HepG2 (cell line): ENCODE data around the gene KRT81. TPM values are rescaled to one million over a fixed set of nuclear protein-coding genes. Genes with fewer than 3 reads are reported as not detected.
A peak's percentile ranks its signal among the peaks of the same experiment; 100 is the strongest.

ENCODE experiments used
- ATAC-seq: fragments of 200-7000 bp; cut with Tn5 transposase; 3 replicates; pipeline ENCODE4 v1.9.1; 2020; ENCODE audit warnings: mild to moderate bottlenecking, moderate library complexity
- BruUV-seq: library from RNA; stranded (reverse); fragments of 400-500 nt; replicated peaks from 2 replicates; lab custom pipeline; 2021; lab: Mats Ljungman, UMichigan
- CTCF ChIA-PET: fragments of 300-600 bp; formaldehyde crosslinking; extraction: SDS; loops from one replicate; lab custom pipeline; 2021; ENCODE audit warnings: low total read pairs, inconsistent platforms, low intra/inter-chr PET ratio; lab: Yijun Ruan, JAX
- POLR2A ChIA-PET: fragments of 350-600 bp; sonication (Branson Sonifier 250); formaldehyde crosslinking; loops from one replicate; lab custom pipeline; 2020; ENCODE audit warnings: antibody characterized with exemption, inconsistent platforms; lab: Yijun Ruan, JAX
- DNase-seq: peaks from one replicate; pipeline ENCODE4 v3.0.0-alpha.2; 2015; ENCODE audit warnings: low spot score
- FAIRE-seq: peaks from 3 replicates; lab custom pipeline; 2011; peaks lifted over from hg19 to GRCh38; lab: Jason Lieb, UNC
- H2AFZ ChIP-seq: one replicate; pipeline ENCODE4 v1.6.1; 2011; ENCODE audit warnings: low read length, inconsistent platforms
- H3K27ac ChIP-seq: fragments of 300-600 bp; 3 replicates; pipeline ENCODE4 v1.8.0; 2011; ENCODE audit warnings: mixed run types, mild to moderate bottlenecking, mixed read lengths, low read length, inconsistent platforms; ENCODE audit not compliant: insufficient read depth; ENCODE audit errors: extremely low read length
- H3K27me3 ChIP-seq, 2 experiments: fragments of 200-600 bp in 1 of 2; 2 replicates in 1 of 2; 3 replicates in 1 of 2; pipeline versions ENCODE4 v1.6.0 to v1.8.0; 2011; ENCODE audit warnings: low read length in 2 of 2, mild to moderate bottlenecking in 2 of 2, moderate library complexity in 2 of 2, inconsistent platforms in 1 of 2; ENCODE audit not compliant: insufficient read depth in 2 of 2, control insufficient read depth in 1 of 2
- H3K36me3 ChIP-seq, 2 experiments: fragments of 200-600 bp in 1 of 2; replicated peaks in 1 of 2; 2 replicates in 1 of 2; 3 replicates in 1 of 2; pipeline versions ENCODE4 v1.5.1 to v1.8.0; 2011; ENCODE audit warnings: low read length in 2 of 2, inconsistent platforms in 1 of 2; ENCODE audit not compliant: insufficient read depth in 2 of 2, control insufficient read depth in 1 of 2
- H3K4me1 ChIP-seq: 2 replicates; pipeline ENCODE4 v1.5.1; 2012; ENCODE audit warnings: low read length, inconsistent platforms; ENCODE audit not compliant: insufficient read depth
- H3K4me2 ChIP-seq: 2 replicates; pipeline ENCODE4 v1.6.0; 2011; ENCODE audit warnings: low read depth, low read length, inconsistent platforms
- H3K4me3 ChIP-seq, 3 experiments: fragments of 200-600 bp in 1 of 3; sonication (generic), shearing (Covaris generic) in 1 of 3; replicated peaks in 1 of 3; 2 replicates each; pipeline ENCODE4 v1.5.1; 2011 to 2016; ENCODE audit warnings: low read length in 3 of 3, inconsistent platforms in 2 of 3, low read depth in 2 of 3, mild to moderate bottlenecking in 2 of 3, control low read depth in 1 of 3, mixed read lengths in 1 of 3; ENCODE audit not compliant: insufficient read depth in 1 of 3
- H3K79me2 ChIP-seq: one replicate; pipeline ENCODE4 v1.6.1; 2011; ENCODE audit warnings: low read length, inconsistent platforms; ENCODE audit not compliant: insufficient read depth
- H3K9ac ChIP-seq: 2 replicates; pipeline ENCODE4 v1.6.0; 2011; ENCODE audit warnings: mild to moderate bottlenecking, low read depth, low read length, inconsistent platforms; ENCODE audit not compliant: insufficient read depth
- H3K9me3 ChIP-seq: 2 replicates; pipeline ENCODE4 v1.5.1; 2012; ENCODE audit warnings: mild to moderate bottlenecking, low read length
- H4K20me1 ChIP-seq: 2 replicates; pipeline ENCODE4 v1.6.0; 2011; ENCODE audit warnings: inconsistent platforms, mild to moderate bottlenecking, low read length, moderate library complexity; ENCODE audit not compliant: insufficient read depth
- BHLHE40 ChIP-seq: IDR thresholded peaks from 2 replicates; pipeline ENCODE4 v1.6.1; 2011; ENCODE audit warnings: low read length, improper control_type of control experiment
- KAT2B ChIP-seq: fragments of 150-350 bp; IDR thresholded peaks from 2 replicates; pipeline ENCODE4 v1.6.1; 2014; ENCODE audit warnings: low read depth, low read length, borderline replicate concordance
- MAFF ChIP-seq: IDR thresholded peaks from 2 replicates; pipeline ENCODE4 v1.6.1; 2011; ENCODE audit warnings: low read depth, low read length, improper control_type of control experiment
- SNAPC2 ChIP-seq: sonication (generic); formaldehyde crosslinking; IDR thresholded peaks from 2 replicates; pipeline ENCODE4 v1.8.1; 2022; ENCODE audit warnings: mild to moderate bottlenecking, missing genetic modification reagents
- XRCC5 ChIP-seq: fragments of 200-400 bp; formaldehyde crosslinking; optimal IDR thresholded peaks from 2 replicates; pipeline ENCODE3; 2017; ENCODE audit warnings: mild to moderate bottlenecking, low read length
- ZNF10 ChIP-seq: sonication (generic); formaldehyde crosslinking; IDR thresholded peaks from 2 replicates; pipeline ENCODE4 v1.4.0; 2020; ENCODE audit warnings: mild to moderate bottlenecking, low read depth, missing genetic modification reagents, borderline replicate concordance
- ZNF329 ChIP-seq: sonication (generic); formaldehyde crosslinking; IDR thresholded peaks from 2 replicates; pipeline ENCODE4 v1.9.0; 2021; ENCODE audit warnings: low read depth, mild to moderate bottlenecking, missing genetic modification reagents
- WGBS: methylation state at CpG from one replicate; pipeline ENCODE4 v1.1.6; 2017; ENCODE audit warnings: low lambda C conversion rate; 5-methylcytosine and 5-hydroxymethylcytosine counted together
- in situ Hi-C: cut with HindIII; loops from 2 replicates; pipeline ENCODE4 v1.10.0; 2017; ENCODE audit warnings: low pct_unique_long_range_greater_than_20kb; ENCODE audit not compliant: extremely low pct_ligation_motif_present
- intact Hi-C: fragments of 100-400 bp; cut with micrococcal nuclease; formaldehyde crosslinking; loops from one replicate; pipeline ENCODE4 v1.10.0; 2022; ENCODE audit not compliant: unreplicated experiment
- polyA plus RNA-seq, 8 experiments: library from polyadenylated mRNA; depleted of rRNA in 3 of 8; stranded (reverse) in 7 of 8; unstranded in 1 of 8; fragments of >200 nt; fragmentation: Illumina TruSeq in 4 of 8; extraction: Trizol in 4 of 8; gene quantifications; 2 replicates each; pipeline versions ENCODE4 v1.2.1 to v1.2.3, GENCODE V29; 2011 to 2016; ENCODE audit warnings: low read depth in 4 of 8, missing spikeins in 1 of 8, mixed read lengths in 1 of 8; ENCODE audit not compliant: insufficient read depth in 1 of 8
- total RNA-seq, 5 experiments: library from RNA; depleted of rRNA; stranded (reverse); fragments of >200 nt; fragmentation: Illumina TruSeq; extraction: Trizol; gene quantifications; 2 replicates each; pipeline ENCODE4 v1.2.3, GENCODE V29; 2016; ENCODE audit warnings: low read depth in 1 of 5
- TF ChIP-seq, protein P1 (sequence below): IDR thresholded peaks from 2 replicates; pipeline ENCODE4 v1.6.1; 2012; ENCODE audit warnings: low read depth, low read length, improper control_type of control experiment
- TF ChIP-seq, protein P2 (sequence below): sonication (generic); formaldehyde crosslinking; IDR thresholded peaks from 2 replicates; pipeline ENCODE4 v1.5.0; 2020; ENCODE audit warnings: missing genetic modification reagents
- TF ChIP-seq, protein P3 (sequence below): sonication (generic); formaldehyde crosslinking; IDR thresholded peaks from 2 replicates; pipeline ENCODE4 v1.8.0; 2022; ENCODE audit warnings: missing genetic modification reagents, mild to moderate bottlenecking, borderline replicate concordance

KRT81 gene
- total and polyA plus RNA-seq, 2 of the 13 experiments (the other 11 are each of a cell fraction or from before 2014, with no cell fraction given), result not detected

DNA sequence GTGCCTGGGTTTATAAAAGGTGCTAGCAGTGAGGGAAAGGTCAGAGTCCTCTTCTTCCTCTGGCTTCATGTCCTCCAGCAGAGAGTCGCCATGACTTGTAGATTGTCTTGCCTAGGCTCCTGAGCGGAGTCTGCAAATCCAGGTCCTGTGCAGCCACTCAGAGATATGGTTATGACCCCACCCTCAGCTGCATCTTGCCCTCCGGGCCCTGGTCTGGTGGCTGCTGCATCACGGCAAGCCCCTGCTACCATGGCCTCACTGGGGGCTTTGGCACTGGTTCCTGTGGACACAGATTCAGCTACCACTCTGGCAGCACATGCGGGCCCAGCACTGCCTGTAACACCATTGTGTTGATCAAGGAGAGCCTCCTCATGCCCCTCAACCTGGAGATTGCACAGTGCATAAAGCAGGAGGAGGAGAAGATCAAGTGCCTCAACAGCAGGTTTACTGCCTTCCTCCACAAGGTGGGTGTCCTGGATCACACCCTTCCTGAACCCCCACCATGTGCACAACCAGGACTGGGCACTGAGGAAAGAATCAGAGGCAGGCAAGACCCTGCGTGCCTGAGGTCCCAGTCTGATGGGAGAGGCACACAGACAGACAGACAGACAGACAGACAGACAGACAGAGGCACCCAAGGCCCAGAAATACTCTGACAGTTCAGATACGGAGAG, 27.4 kb downstream of the KRT81 start:
- Histone ChIP-seq H3K9me3 (peaks cover 12% of the 10 kb centered on the region), H3K36me3 (no peaks in the 10 kb centered on the region), H2AFZ (no peak overlapping the region), H3K9ac (no peak overlapping the region), H3K4me2 (no peak overlapping the region), H3K79me2 (no peaks in the 10 kb centered on the region), H3K27me3 (peaks cover 0 to 2% of the 10 kb centered on the region in 2 experiments; a peak in 2 of 5 replicates), H3K4me3 (no peak overlapping the region), H3K4me1 (no peaks in the 10 kb centered on the region), H3K27ac (no peak overlapping the region), H4K20me1 (no peaks in the 10 kb centered on the region)
- TF ChIP-seq ZNF329 (CRISPR knock-in tag) (peak; percentile 95), MAFF (no peak)
- TF ChIP-seq, protein P1, sequence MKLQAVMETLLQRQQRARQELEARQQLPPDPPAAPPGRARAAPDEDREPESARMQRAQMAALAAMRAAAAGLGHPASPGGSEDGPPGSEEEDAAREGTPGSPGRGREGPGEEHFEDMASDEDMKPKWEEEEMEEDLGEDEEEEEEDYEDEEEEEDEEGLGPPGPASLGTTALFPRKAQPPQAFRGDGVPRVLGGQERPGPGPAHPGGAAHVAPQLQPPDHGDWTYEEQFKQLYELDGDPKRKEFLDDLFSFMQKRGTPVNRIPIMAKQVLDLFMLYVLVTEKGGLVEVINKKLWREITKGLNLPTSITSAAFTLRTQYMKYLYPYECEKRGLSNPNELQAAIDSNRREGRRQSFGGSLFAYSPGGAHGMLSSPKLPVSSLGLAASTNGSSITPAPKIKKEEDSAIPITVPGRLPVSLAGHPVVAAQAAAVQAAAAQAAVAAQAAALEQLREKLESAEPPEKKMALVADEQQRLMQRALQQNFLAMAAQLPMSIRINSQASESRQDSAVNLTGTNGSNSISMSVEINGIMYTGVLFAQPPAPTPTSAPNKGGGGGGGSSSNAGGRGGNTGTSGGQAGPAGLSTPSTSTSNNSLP, result no peak
- ATAC-seq (no peak), DNase-seq (no peak), FAIRE-seq (no peak)
- in situ Hi-C loops, result no loop called here
- ChIA-PET CTCF (no interaction called here), POLR2A (no interaction called here)
- intact Hi-C loops, result no loop called here
- 33% methylated on average over 3 of the region's 7 CpGs for WGBS
- no TSS peak for BruUV-seq

DNA sequence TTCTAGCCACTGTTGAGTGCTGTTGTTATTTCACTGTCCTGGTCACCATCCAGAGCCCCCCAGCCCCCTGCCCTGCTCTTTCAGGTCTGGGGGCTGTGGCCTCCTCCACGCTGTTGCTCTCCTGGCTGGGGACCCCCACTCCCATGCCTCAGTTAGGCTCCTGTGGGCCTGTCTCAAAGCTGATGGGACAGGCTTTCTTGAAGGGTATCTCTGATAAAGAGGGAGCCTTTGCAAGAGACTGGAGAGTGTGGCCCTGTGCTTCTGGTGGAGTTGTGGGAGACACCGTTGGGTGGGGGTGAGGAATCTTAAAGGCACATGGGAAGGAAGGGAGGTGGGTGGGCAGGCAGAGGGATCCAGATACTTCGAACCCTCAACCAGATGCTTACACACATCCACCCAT, 29.0 kb downstream of the KRT81 start:
- peaks cover 12% of the 10 kb centered on the region for H3K9me3 ChIP-seq
- BruUV-seq, result no TSS peak
- intact Hi-C loops, result no loop called here
- in situ Hi-C loops, result no loop called here
- H3K36me3 ChIP-seq, result no peaks in the 10 kb centered on the region
- DNase-seq, result no peak
- H4K20me1 ChIP-seq, result no peaks in the 10 kb centered on the region
- no peak overlapping the region for H3K4me2 ChIP-seq
- H2AFZ ChIP-seq, result no peak overlapping the region
- no peak for FAIRE-seq
- 57% methylated on average over 3 of the region's 3 CpGs for WGBS
- ChIA-PET POLR2A (no interaction called here), CTCF (no interaction called here)
- H3K9ac ChIP-seq, result no peak overlapping the region
- H3K4me3 ChIP-seq, result no peak overlapping the region
- H3K79me2 ChIP-seq, result no peaks in the 10 kb centered on the region
- ATAC-seq, result no peak
- no peak overlapping the region for H3K27ac ChIP-seq
- no peaks in the 10 kb centered on the region for H3K4me1 ChIP-seq
- 0 out of 5 replicates have a peak, but pooled peaks cover 0 to 5% of the 10 kb centered on the region in 2 experiments for H3K27me3 ChIP-seq
- TF ChIP-seq, protein P2, sequence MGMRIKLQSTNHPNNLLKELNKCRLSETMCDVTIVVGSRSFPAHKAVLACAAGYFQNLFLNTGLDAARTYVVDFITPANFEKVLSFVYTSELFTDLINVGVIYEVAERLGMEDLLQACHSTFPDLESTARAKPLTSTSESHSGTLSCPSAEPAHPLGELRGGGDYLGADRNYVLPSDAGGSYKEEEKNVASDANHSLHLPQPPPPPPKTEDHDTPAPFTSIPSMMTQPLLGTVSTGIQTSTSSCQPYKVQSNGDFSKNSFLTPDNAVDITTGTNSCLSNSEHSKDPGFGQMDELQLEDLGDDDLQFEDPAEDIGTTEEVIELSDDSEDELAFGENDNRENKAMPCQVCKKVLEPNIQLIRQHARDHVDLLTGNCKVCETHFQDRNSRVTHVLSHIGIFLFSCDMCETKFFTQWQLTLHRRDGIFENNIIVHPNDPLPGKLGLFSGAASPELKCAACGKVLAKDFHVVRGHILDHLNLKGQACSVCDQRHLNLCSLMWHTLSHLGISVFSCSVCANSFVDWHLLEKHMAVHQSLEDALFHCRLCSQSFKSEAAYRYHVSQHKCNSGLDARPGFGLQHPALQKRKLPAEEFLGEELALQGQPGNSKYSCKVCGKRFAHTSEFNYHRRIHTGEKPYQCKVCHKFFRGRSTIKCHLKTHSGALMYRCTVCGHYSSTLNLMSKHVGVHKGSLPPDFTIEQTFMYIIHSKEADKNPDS (CRISPR knock-in tag), result no peak
- TF ChIP-seq XRCC5, result no peak
- no peak for TF ChIP-seq BHLHE40
- TF ChIP-seq, protein P3, sequence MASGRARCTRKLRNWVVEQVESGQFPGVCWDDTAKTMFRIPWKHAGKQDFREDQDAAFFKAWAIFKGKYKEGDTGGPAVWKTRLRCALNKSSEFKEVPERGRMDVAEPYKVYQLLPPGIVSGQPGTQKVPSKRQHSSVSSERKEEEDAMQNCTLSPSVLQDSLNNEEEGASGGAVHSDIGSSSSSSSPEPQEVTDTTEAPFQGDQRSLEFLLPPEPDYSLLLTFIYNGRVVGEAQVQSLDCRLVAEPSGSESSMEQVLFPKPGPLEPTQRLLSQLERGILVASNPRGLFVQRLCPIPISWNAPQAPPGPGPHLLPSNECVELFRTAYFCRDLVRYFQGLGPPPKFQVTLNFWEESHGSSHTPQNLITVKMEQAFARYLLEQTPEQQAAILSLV (CRISPR knock-in tag), result no peak
- no peak for TF ChIP-seq KAT2B
- no peak for TF ChIP-seq ZNF10 (CRISPR knock-in tag)
- TF ChIP-seq SNAPC2 (CRISPR knock-in tag), result no peak
